ENCODE measurements around the gene PPFIA4.

- no peak for TF ChIP-seq CTCF (IDR thresholded peaks at IDR 0.05; ENCODE audit: borderline replicate concordance, extremely low read depth, low read length, poor library complexity, severe bottlenecking)
- TF ChIP-seq EZH2 (IDR thresholded peaks at IDR 0.05; ENCODE audit: borderline replicate concordance, low read depth, low read length, severe bottlenecking): no peak
Measured at GRCh38 chr1:203026666-203027663, 674 bp downstream of the PPFIA4 start.

All from DND-41 (cell line).